PFSK-1 (cell line): ENCODE results near the gene CENPX.

Source experiments
- FOXP2 ChIP-seq: optimal IDR thresholded peaks from 2 replicates; pipeline ENCODE3; 2011; ENCODE audit warnings: borderline replicate concordance, control low read depth, inconsistent platforms; ENCODE audit not compliant: insufficient read depth; ENCODE audit errors: extremely low read length, extremely low read depth
- POLR2AphosphoS5 ChIP-seq: IDR thresholded peaks from 2 replicates; pipeline ENCODE4 v1.6.1; 2012; ENCODE audit warnings: low read depth, mild to moderate bottlenecking, control low read depth, low read length, moderate library complexity
- SIN3A ChIP-seq: IDR thresholded peaks from 2 replicates; pipeline ENCODE4 v1.6.1; 2012; ENCODE audit warnings: mild to moderate bottlenecking, low read length, moderate library complexity, borderline replicate concordance; ENCODE audit not compliant: insufficient read depth
- TAF1 ChIP-seq: IDR thresholded peaks from 2 replicates; pipeline ENCODE4 v1.6.1; 2012; ENCODE audit warnings: low read length, control low read depth, borderline replicate concordance; ENCODE audit not compliant: insufficient read depth
- TF ChIP-seq, protein P1 (sequence below), 2 experiments: IDR thresholded peaks; 2 replicates each; pipeline versions ENCODE4 v1.6.1 to v1.8.0; 2011 to 2012; ENCODE audit warnings: low read depth in 2 of 2, low read length in 2 of 2, control low read depth in 1 of 2, inconsistent platforms in 1 of 2, mild to moderate bottlenecking in 1 of 2, moderate library complexity in 1 of 2; ENCODE audit not compliant: insufficient read depth in 1 of 2

Gene CENPX

DNA sequence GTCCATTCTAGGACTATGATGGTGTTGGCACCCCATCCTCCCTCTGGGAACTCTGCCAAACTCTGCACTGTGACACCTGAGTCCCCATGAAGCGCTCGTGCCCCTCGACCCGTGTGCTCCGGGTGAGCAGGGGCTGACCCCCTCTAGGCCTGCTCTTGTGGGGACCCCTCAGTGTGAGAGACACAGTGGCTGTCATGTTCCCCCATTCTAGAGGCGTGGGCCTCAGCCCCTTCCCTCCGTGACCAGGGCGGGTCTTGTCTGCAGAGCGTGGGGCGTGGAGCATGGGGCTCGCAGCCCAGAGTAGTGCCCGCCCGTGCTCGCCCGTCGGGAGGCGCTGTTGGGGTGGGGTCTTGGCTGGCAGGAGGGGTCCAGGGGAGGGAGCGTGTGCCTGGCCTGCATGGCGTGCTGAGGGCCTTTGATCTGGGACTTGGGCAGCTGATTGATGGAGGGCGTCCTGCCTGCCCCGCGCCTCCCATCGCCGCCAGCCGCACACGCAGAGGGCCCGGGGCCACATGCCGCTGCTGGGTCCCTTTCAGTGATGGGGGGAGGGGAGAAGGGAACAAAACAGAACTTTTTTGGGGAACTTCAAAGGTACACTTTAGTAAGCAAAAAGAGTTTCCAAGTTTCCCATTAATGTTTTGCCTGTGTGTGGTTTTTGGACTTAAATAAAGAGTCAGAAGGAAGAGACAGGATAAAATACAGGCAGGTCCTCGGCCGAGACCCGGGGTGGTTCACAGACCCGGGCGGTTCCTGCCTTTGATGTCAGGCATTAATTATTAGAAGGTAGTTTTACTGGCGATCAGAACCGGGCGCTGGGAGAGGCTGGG lies 22.5 kb downstream of the CENPX start:
- TF ChIP-seq, protein P1, sequence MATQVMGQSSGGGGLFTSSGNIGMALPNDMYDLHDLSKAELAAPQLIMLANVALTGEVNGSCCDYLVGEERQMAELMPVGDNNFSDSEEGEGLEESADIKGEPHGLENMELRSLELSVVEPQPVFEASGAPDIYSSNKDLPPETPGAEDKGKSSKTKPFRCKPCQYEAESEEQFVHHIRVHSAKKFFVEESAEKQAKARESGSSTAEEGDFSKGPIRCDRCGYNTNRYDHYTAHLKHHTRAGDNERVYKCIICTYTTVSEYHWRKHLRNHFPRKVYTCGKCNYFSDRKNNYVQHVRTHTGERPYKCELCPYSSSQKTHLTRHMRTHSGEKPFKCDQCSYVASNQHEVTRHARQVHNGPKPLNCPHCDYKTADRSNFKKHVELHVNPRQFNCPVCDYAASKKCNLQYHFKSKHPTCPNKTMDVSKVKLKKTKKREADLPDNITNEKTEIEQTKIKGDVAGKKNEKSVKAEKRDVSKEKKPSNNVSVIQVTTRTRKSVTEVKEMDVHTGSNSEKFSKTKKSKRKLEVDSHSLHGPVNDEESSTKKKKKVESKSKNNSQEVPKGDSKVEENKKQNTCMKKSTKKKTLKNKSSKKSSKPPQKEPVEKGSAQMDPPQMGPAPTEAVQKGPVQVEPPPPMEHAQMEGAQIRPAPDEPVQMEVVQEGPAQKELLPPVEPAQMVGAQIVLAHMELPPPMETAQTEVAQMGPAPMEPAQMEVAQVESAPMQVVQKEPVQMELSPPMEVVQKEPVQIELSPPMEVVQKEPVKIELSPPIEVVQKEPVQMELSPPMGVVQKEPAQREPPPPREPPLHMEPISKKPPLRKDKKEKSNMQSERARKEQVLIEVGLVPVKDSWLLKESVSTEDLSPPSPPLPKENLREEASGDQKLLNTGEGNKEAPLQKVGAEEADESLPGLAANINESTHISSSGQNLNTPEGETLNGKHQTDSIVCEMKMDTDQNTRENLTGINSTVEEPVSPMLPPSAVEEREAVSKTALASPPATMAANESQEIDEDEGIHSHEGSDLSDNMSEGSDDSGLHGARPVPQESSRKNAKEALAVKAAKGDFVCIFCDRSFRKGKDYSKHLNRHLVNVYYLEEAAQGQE (IDR thresholded peaks at IDR 0.05; ENCODE audit: insufficient read depth in 1 of 2, low read depth in 2 of 2, low read length in 2 of 2): no peak
- TF ChIP-seq FOXP2 (no peak), TAF1 (no peak), POLR2AphosphoS5 (no peak), SIN3A (no peak)

DNA sequence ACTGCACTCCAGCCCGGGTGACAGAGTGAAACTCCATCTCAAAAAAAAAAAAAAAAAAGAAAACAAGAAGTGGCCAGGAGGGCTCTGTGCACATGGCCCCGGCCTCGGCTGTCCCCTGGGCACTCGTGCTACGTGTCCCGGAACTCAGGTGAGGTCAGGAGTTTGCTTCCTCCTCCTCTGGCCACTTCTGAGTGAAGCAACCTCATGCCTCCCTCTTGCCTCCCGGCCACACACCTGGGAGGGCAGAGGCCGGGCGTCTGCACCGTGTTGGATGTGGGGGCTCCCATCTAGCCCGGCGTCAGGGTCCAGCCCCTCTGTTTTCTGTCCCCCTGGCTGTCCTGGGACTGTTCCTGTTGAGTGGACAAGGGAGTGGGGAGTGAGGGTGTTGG lies 23.1 kb downstream of the CENPX start:
- TF ChIP-seq TAF1 (no peak), SIN3A (no peak)

DNA sequence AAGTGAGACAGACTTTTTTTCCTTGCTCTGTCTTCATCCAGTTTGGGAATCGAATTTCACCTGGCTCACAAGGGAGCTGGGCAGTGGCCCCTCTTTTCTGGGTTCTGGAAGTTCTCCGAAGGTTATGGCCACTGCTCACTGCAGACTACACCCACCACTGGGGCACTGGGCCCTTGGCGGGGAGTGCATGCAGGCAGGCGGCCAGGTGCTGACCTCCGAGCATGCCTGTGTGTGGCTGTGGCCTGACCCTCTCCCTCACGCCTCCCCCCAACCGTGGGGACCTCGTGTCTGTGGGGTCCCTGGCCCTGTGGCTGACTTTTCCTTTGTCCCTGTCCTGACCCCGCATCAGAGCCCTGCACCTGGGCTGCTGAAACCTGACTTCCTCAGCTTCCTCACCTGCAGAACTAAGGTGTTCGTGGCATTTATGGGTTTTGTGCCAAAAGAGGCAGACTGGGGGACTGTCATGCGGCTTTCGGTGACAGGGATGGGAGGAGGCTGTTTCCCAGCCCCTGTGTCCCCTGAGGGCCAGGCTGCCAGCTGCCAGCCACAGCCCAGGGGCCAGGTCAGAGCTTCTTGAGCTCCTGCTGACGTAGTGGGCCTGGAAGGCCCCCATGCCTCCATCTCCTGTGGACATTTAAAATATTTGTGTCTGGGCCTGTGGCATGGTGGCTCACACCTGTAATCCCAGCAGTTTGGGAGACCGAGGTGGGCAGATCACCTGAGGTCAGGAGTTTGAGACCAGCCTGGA lies 23.8 kb downstream of the CENPX start:
- TF ChIP-seq TAF1 (no peak), SIN3A (no peak), POLR2AphosphoS5 (no peak), FOXP2 (no peak)
- TF ChIP-seq, protein P1 (IDR thresholded peaks at IDR 0.05; ENCODE audit: insufficient read depth in 1 of 2, low read depth in 2 of 2, low read length in 2 of 2): no peak

DNA sequence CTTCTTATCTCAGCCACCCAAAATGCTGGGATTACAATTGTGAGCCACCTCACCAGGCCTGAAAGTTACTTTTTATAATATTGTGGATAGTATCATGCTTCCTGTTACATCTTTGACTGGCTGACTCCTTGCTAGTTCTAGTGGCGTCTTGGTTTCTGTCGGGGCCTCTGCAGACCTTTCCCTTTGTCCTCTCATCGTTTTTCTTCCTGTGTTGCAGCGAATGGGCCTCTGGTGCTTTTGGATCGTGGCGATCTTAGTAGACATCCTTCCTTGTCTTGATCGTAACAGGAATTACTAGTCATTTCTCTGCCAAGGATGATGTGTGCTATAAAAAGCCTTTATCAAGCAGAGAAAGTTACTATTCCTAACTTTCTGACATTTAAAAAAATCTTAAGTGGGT lies 24.5 kb downstream of the CENPX start:
- TF ChIP-seq SIN3A: no peak
- TF ChIP-seq TAF1: no peak
- no peak for TF ChIP-seq POLR2AphosphoS5
- no peak for TF ChIP-seq FOXP2

DNA sequence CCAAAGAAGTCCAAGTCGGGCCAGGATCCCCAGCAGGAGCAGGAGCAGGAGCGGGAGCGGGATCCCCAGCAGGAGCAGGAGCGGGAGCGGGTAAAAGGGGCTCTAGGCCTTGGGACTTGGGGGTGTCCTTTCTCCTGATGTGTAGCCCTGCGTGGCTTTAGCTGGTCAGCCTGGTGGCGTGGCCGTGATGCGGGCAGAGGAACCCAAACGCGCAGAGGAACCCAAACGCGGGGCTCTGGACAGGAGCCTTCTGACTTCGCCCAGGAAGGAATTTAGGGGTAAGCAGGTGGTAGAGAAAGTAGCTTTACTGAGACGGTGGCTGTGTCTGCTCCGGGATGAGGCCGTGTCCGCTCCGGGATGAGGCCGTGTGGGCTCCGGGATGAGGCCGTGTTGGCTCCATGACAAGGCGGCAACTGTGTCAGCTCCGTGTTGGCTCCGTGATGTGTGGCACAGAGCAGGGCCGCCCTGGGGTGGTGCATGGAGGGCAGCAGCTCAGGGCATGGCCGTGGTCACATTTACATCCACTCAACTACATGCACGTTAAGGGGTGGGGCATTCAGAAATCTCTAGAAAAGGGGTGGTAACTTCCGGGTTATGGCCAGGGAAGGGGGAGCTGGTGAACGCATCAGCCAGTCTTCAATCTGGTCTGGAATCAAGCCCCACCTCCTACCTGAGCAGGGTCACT lies 25.8 kb downstream of the CENPX start:
- no peak for TF ChIP-seq SIN3A
- TF ChIP-seq TAF1: no peak
- TF ChIP-seq FOXP2: no peak
- TF ChIP-seq POLR2AphosphoS5: no peak
- TF ChIP-seq, protein P1 (IDR thresholded peaks at IDR 0.05; ENCODE audit: insufficient read depth in 1 of 2, low read depth in 2 of 2, low read length in 2 of 2): no peak
